Epidermal melanocyte (primary cell): ENCODE measurements around the gene EVA1C.
"Not testable (repeated sequence)": the region's sequence is repeated elsewhere in the genome, so short reads cannot be mapped to it uniquely, and the experiment has no call there.

ENCODE experiments used
- DNase-seq: peaks from one replicate; pipeline ENCODE4 v3.0.0; 2011; ENCODE audit warnings: low spot score; ENCODE audit not compliant: insufficient read length

EVA1C gene

GRCh38 chr21:32496568-32496967 lies 84.1 kb downstream of the EVA1C start:
- DNase-seq: no peak

GRCh38 chr21:32499249-32500055 lies 86.9 kb downstream of the EVA1C start:
- no peak for DNase-seq

- DNase-seq: not testable (repeated sequence)
Observed at GRCh38 chr21:32503641-32504040, 91.1 kb downstream of the EVA1C start.

GRCh38 chr21:32505767-32506166 lies 93.3 kb downstream of the EVA1C start:
- not testable (repeated sequence) for DNase-seq

- DNase-seq: not testable (repeated sequence)
Observed at GRCh38 chr21:32506411-32506965, 94.0 kb downstream of the EVA1C start.

GRCh38 chr21:32507342-32507919 lies 94.9 kb downstream of the EVA1C start:
- no peak for DNase-seq

- not testable (repeated sequence) for DNase-seq
Observed at GRCh38 chr21:32508036-32508435, 95.5 kb downstream of the EVA1C start.

- no peak for DNase-seq
Observed at GRCh38 chr21:32508558-32508957, 96.1 kb downstream of the EVA1C start.

- DNase-seq: not testable (repeated sequence)
Observed at GRCh38 chr21:32508975-32509374, 96.5 kb downstream of the EVA1C start.

GRCh38 chr21:32514275-32515055 lies 102.0 kb downstream of the EVA1C start:
- no peak for DNase-seq

GRCh38 chr21:32515874-32516273 lies 103.4 kb downstream of the EVA1C start:
- no peak for DNase-seq

- DNase-seq: no peak
Observed at GRCh38 chr21:32516756-32517649, 104.5 kb downstream of the EVA1C start.

GRCh38 chr21:32519945-32520874 lies 107.7 kb downstream of the EVA1C start:
- no peak for DNase-seq

GRCh38 chr21:32520875-32521735 lies 108.6 kb downstream of the EVA1C start:
- peak; percentile 56 for DNase-seq

GRCh38 chr21:32521736-32522355 lies 109.3 kb downstream of the EVA1C start:
- no peak for DNase-seq

- no peak for DNase-seq
Observed at GRCh38 chr21:32523463-32523862, 111.0 kb downstream of the EVA1C start.

- DNase-seq: no peak
Observed at GRCh38 chr21:32523988-32524719, 111.6 kb downstream of the EVA1C start.

- DNase-seq: no peak
Observed at GRCh38 chr21:32525282-32525681, 112.8 kb downstream of the EVA1C start.
